ENCODE measurements around the gene CADM3. TPM values are rescaled to one million over a fixed set of nuclear protein-coding genes. Genes with fewer than 3 reads are reported as not detected.

CADM3 gene
- total and polyA plus RNA-seq, 9 of the 15 experiments (the other 6 are each of a cell fraction or from before 2014, with no cell fraction given), result 0.04 TPM; not detected in 8

DNA sequence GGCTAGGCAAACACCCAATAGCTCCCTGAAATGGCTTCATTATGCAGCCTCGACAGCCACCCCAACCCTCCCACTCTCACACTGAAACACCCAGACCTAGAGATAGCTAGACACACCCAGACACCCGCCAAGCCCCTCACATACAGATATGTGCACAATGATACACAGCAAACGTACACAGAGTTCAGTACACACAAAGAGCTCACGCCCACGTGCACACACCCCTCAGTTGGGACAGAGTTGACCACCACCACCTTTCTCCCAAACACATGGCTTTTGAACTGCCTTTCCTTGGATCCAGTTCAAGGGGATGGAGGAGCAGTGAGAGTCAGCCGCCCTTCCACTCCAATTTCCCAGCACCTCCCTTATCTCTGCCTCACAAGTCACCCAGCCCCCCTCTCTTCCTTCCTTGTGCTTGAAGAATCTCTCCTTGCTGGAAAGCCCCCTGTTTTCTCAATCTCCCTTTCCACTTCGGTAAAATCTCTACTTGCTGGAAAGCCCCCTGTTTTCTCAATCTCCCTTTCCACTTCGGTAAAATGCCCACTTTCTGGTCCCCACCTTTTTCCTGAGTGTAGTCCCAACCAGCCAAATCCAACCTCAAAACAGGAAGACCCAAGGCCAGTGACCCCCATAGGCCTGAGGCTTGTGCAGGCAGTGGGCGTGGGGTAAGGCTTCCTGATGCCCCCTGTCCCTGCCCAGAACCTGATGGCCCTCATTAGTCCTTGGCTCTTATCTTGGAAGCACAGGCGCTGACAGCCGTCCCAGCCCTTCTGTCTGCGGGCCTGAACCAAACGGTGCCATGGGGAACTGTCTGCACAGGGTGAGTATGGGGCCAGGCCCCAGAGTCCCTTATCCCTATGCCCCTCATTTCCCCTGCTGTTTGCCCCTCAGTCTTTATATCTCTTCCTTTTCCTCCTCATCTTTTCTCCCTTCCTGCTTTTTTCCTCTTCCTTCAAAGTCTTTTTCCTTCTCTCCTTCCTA, 33.0 kb downstream of the CADM3 start, which contains the start of gene ACKR1 (continued):
- TF ChIP-seq, protein P1, sequence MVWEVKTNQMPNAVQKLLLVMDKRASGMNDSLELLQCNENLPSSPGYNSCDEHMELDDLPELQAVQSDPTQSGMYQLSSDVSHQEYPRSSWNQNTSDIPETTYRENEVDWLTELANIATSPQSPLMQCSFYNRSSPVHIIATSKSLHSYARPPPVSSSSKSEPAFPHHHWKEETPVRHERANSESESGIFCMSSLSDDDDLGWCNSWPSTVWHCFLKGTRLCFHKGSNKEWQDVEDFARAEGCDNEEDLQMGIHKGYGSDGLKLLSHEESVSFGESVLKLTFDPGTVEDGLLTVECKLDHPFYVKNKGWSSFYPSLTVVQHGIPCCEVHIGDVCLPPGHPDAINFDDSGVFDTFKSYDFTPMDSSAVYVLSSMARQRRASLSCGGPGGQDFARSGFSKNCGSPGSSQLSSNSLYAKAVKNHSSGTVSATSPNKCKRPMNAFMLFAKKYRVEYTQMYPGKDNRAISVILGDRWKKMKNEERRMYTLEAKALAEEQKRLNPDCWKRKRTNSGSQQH (CRISPR knock-in tag; IDR thresholded peaks at IDR 0.05), result 0 out of 2 replicates have a peak, but pooled peaks have one; percentile 45
- TF ChIP-seq SRF (CRISPR knock-in tag; IDR thresholded peaks at IDR 0.05) (0 out of 4 replicates have a peak, but pooled peaks of 1 of the 2 experiments have one; percentile 24), DMBX1 (CRISPR knock-in tag; IDR thresholded peaks at IDR 0.05; ENCODE audit: borderline replicate concordance) (peak; percentile 50; the same call in 1 of the 2 replicates), RCOR1 (IDR thresholded peaks at IDR 0.05; ENCODE audit: borderline replicate concordance in 1 of 2, low read depth in 2 of 2, low read length in 2 of 2) (0 out of 4 replicates have a peak, but pooled peaks of 1 of the 2 experiments have one; percentile 35), PTBP1 (IDR thresholded peaks at IDR 0.05; ENCODE audit: low read depth, low read length) (no peak), ZNF175 (CRISPR knock-in tag; IDR thresholded peaks at IDR 0.05; ENCODE audit: low read depth) (0 out of 2 replicates have a peak, but pooled peaks have one; percentile 19), GABPB2 (CRISPR knock-in tag; conservative IDR thresholded peaks at IDR 0.05) (no peak), DPF2 (IDR thresholded peaks at IDR 0.05) (peak; percentile 73; the same call in 1 of the 2 replicates)
- TF ChIP-seq, protein P2, sequence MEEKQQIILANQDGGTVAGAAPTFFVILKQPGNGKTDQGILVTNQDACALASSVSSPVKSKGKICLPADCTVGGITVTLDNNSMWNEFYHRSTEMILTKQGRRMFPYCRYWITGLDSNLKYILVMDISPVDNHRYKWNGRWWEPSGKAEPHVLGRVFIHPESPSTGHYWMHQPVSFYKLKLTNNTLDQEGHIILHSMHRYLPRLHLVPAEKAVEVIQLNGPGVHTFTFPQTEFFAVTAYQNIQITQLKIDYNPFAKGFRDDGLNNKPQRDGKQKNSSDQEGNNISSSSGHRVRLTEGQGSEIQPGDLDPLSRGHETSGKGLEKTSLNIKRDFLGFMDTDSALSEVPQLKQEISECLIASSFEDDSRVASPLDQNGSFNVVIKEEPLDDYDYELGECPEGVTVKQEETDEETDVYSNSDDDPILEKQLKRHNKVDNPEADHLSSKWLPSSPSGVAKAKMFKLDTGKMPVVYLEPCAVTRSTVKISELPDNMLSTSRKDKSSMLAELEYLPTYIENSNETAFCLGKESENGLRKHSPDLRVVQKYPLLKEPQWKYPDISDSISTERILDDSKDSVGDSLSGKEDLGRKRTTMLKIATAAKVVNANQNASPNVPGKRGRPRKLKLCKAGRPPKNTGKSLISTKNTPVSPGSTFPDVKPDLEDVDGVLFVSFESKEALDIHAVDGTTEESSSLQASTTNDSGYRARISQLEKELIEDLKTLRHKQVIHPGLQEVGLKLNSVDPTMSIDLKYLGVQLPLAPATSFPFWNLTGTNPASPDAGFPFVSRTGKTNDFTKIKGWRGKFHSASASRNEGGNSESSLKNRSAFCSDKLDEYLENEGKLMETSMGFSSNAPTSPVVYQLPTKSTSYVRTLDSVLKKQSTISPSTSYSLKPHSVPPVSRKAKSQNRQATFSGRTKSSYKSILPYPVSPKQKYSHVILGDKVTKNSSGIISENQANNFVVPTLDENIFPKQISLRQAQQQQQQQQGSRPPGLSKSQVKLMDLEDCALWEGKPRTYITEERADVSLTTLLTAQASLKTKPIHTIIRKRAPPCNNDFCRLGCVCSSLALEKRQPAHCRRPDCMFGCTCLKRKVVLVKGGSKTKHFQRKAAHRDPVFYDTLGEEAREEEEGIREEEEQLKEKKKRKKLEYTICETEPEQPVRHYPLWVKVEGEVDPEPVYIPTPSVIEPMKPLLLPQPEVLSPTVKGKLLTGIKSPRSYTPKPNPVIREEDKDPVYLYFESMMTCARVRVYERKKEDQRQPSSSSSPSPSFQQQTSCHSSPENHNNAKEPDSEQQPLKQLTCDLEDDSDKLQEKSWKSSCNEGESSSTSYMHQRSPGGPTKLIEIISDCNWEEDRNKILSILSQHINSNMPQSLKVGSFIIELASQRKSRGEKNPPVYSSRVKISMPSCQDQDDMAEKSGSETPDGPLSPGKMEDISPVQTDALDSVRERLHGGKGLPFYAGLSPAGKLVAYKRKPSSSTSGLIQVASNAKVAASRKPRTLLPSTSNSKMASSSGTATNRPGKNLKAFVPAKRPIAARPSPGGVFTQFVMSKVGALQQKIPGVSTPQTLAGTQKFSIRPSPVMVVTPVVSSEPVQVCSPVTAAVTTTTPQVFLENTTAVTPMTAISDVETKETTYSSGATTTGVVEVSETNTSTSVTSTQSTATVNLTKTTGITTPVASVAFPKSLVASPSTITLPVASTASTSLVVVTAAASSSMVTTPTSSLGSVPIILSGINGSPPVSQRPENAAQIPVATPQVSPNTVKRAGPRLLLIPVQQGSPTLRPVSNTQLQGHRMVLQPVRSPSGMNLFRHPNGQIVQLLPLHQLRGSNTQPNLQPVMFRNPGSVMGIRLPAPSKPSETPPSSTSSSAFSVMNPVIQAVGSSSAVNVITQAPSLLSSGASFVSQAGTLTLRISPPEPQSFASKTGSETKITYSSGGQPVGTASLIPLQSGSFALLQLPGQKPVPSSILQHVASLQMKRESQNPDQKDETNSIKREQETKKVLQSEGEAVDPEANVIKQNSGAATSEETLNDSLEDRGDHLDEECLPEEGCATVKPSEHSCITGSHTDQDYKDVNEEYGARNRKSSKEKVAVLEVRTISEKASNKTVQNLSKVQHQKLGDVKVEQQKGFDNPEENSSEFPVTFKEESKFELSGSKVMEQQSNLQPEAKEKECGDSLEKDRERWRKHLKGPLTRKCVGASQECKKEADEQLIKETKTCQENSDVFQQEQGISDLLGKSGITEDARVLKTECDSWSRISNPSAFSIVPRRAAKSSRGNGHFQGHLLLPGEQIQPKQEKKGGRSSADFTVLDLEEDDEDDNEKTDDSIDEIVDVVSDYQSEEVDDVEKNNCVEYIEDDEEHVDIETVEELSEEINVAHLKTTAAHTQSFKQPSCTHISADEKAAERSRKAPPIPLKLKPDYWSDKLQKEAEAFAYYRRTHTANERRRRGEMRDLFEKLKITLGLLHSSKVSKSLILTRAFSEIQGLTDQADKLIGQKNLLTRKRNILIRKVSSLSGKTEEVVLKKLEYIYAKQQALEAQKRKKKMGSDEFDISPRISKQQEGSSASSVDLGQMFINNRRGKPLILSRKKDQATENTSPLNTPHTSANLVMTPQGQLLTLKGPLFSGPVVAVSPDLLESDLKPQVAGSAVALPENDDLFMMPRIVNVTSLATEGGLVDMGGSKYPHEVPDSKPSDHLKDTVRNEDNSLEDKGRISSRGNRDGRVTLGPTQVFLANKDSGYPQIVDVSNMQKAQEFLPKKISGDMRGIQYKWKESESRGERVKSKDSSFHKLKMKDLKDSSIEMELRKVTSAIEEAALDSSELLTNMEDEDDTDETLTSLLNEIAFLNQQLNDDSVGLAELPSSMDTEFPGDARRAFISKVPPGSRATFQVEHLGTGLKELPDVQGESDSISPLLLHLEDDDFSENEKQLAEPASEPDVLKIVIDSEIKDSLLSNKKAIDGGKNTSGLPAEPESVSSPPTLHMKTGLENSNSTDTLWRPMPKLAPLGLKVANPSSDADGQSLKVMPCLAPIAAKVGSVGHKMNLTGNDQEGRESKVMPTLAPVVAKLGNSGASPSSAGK (IDR thresholded peaks at IDR 0.05), result peak; percentile 56; the same call in 1 of the 2 replicates
- TF ChIP-seq, protein P3, sequence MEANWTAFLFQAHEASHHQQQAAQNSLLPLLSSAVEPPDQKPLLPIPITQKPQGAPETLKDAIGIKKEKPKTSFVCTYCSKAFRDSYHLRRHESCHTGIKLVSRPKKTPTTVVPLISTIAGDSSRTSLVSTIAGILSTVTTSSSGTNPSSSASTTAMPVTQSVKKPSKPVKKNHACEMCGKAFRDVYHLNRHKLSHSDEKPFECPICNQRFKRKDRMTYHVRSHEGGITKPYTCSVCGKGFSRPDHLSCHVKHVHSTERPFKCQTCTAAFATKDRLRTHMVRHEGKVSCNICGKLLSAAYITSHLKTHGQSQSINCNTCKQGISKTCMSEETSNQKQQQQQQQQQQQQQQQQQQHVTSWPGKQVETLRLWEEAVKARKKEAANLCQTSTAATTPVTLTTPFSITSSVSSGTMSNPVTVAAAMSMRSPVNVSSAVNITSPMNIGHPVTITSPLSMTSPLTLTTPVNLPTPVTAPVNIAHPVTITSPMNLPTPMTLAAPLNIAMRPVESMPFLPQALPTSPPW (CRISPR knock-in tag; IDR thresholded peaks at IDR 0.05), result peak; percentile 69
